Activated naive CD4-positive, alpha-beta T cell treated with anti-CD3 and anti-CD28 coated beads, Interleukin-2, amount 10 ng/mL, durations not matched to agents 5 hours and 36 hours (primary cell): ENCODE measurements around the gene OR8J3. TPM values are rescaled to one million over a fixed set of nuclear protein-coding genes. Genes with fewer than 3 reads are reported as not detected.

Experiments used
- total RNA-seq, 2 experiments: library from RNA; stranded (reverse); gene quantifications; one replicate each; pipeline ENCODE4 v1.2.3, GENCODE V29; 2021

Gene OR8J3, protein sequence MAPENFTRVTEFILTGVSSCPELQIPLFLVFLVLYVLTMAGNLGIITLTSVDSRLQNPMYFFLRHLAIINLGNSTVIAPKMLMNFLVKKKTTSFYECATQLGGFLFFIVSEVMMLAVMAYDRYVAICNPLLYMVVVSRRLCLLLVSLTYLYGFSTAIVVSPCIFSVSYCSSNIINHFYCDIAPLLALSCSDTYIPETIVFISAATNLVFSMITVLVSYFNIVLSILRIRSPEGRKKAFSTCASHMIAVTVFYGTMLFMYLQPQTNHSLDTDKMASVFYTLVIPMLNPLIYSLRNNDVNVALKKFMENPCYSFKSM
- not detected for total RNA-seq

DNA sequence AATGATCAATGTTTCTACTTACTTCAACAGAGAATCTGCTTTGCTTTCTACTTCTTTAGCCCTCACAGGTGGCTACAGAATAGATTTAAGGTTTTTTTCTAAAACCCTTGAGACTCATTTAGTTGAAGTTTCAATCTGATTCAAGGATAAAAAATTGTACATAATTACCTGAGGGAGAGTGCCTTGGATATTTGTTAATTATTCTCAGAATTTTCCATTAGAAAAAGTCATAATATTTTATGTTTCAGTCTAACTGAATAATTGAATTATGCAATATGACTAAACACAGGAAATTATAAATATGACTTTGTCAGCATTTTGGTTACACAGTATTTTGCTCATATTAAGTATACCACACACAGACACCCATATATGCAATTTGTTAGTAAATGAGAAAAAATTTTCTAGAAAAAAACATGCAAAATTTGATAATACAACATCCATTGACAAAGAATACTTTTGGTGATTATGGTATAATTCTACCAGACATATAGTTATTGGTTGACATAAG, at the start of gene OR8J3:
OR8J3 (minus strand) TSS at position 51 of the 511 bp plus-strand sequence. CDS start 2,483 bp downstream, outside the sequence.

DNA sequence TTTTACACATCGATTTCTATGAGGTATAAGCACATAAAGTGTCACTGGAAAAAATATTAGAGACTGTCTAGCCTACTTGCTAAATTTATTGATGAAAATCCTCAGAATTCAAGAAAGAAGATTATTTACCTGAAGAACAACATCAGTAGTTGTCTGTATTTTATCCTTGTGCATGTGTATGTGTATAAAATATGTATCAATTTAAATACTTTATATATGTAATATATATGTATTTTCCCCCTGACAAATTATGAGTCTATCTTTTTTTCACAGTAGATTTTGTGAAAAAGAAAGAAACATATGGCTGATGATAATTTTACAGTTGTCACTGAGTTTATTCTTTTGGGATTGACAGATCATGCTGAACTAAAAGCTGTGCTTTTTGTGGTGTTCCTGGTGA, 36.3 kb upstream of the OR8J3 start, which contains the start of gene OR5J2:
OR5J2 (plus strand) TSS at position 301 of the 400 bp plus-strand sequence; CDS start at position 301, 0 bp downstream.

DNA sequence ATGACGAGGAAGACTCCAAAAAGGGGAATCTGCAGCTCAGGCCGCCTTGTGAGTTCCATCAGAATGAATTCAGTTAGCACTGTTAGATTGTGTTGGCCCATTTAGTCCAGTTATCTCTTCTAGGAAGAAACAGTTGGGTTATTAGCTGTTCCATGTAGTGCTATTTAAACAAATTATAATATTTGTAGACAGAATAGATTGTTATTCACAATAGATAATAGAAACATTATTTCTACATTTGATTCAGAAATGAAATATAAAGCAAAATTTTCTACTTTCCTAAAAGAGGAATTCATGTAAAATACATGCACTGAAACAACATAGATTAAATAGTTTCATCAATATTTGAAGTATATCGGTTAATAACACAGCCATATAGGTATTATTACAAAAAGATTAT, 20.2 kb upstream of the OR8J3 start, which contains the start of gene OR8K5:
OR8K5 (minus strand) TSS at position 101 of the 400 bp plus-strand sequence; CDS start at position 101, 0 bp downstream.

GRCh38 chr11:56122073-56122472, 17.9 kb downstream of the OR8J3 start, which contains the start of gene OR8H3:
TSS of gene OR8H3 (plus strand) at chr11:56122373. CDS start at chr11:56122373, 0 bp downstream.

GRCh38 chr11:56103210-56103737, 36.7 kb downstream of the OR8J3 start, which contains the start of gene OR8H2:
TSS of gene OR8H2 (plus strand) at chr11:56103687. CDS start at chr11:56105043, 1,356 bp downstream.

GRCh38 chr11:56093008-56093407, 47.0 kb downstream of the OR8J3 start, which contains the start of gene OR8I2:
TSS of gene OR8I2 (plus strand) at chr11:56093308. CDS start at chr11:56093308, 0 bp downstream.

Other genes starting within 250 kb of the OR8J3 start
- not detected for gene OR5W2, start 225.6 kb downstream of the OR8J3 start, total RNA-seq
- not detected for gene OR5I1, start 203.8 kb downstream of the OR8J3 start, total RNA-seq
- not detected for gene OR10AG1, start 170.3 kb downstream of the OR8J3 start, total RNA-seq
- gene OR5F1, start 145.6 kb downstream of the OR8J3 start, total RNA-seq: not detected
- gene OR5AS1, start 112.5 kb downstream of the OR8J3 start, total RNA-seq: not detected
- not detected for gene OR8I2, start 46.9 kb downstream of the OR8J3 start, total RNA-seq
- gene OR8H2, start 36.5 kb downstream of the OR8J3 start, total RNA-seq: not detected
- gene OR8H3, start 17.8 kb downstream of the OR8J3 start, total RNA-seq: not detected
- not detected for gene OR8K5, start 20.1 kb upstream of the OR8J3 start, total RNA-seq
- gene OR5J2, start 36.4 kb upstream of the OR8J3 start, total RNA-seq: not detected
- gene OR5T2, start 94.1 kb upstream of the OR8J3 start, total RNA-seq: not detected
- gene OR5T3, start 112.1 kb upstream of the OR8J3 start, total RNA-seq: not detected
- not detected for gene OR5T1, start 134.0 kb upstream of the OR8J3 start, total RNA-seq
- not detected for gene OR8H1, start 152.1 kb upstream of the OR8J3 start, total RNA-seq
- not detected for gene OR8K3, start 174.9 kb upstream of the OR8J3 start, total RNA-seq
- not detected for gene OR8K1, start 205.8 kb upstream of the OR8J3 start, total RNA-seq
- gene OR8J1, start 214.1 kb upstream of the OR8J3 start, total RNA-seq: not detected
- gene OR8U1, start 235.4 kb upstream of the OR8J3 start, total RNA-seq: not detected